ENCODE results near the gene SNAI1.
A peak's percentile ranks its signal among the peaks of the same experiment; 100 is the strongest.
"Not testable (repeated sequence)": the region's sequence is repeated elsewhere in the genome, so short reads cannot be mapped to it uniquely, and the experiment has no call there.

Gene SNAI1

GRCh38 chr20:49982346-49983122 is at the start of gene SNAI1:
SNAI1 (plus strand) TSS chr20:49982980; CDS start chr20:49983060, 80 bp downstream.
- peak; percentile 84 for DNase-seq

GRCh38 chr20:49935746-49936152 is 47.0 kb upstream of the SNAI1 start:
- no peak for DNase-seq

- DNase-seq: peak; percentile 91
Measured at GRCh38 chr20:49936153-49937026, 46.4 kb upstream of the SNAI1 start, which contains the start of gene RNF114. RNF114 (plus strand) TSS chr20:49936397; CDS start chr20:49936413, 16 bp downstream.

GRCh38 chr20:49937027-49937929 is 45.5 kb upstream of the SNAI1 start:
- no peak for DNase-seq

GRCh38 chr20:49938173-49939163 is 44.3 kb upstream of the SNAI1 start:
- peak; percentile 72 for DNase-seq

GRCh38 chr20:49941456-49941855 is 41.3 kb upstream of the SNAI1 start:
- no peak for DNase-seq

- no peak for DNase-seq
Measured at GRCh38 chr20:49942303-49942702, 40.5 kb upstream of the SNAI1 start.

GRCh38 chr20:49942942-49943341 is 39.8 kb upstream of the SNAI1 start:
- DNase-seq: no peak

GRCh38 chr20:49945306-49945700 is 37.5 kb upstream of the SNAI1 start:
- DNase-seq: no peak

GRCh38 chr20:49945701-49946477 is 36.9 kb upstream of the SNAI1 start:
- DNase-seq: no peak

- no peak for DNase-seq
Measured at GRCh38 chr20:49948178-49948577, 34.6 kb upstream of the SNAI1 start.

GRCh38 chr20:49948809-49949507 is 33.8 kb upstream of the SNAI1 start:
- DNase-seq: peak; percentile 96

GRCh38 chr20:49951151-49951550 is 31.6 kb upstream of the SNAI1 start:
- DNase-seq: peak; percentile 84

GRCh38 chr20:49955167-49955566 is 27.6 kb upstream of the SNAI1 start:
- DNase-seq: no peak

GRCh38 chr20:49955830-49956396 is 26.9 kb upstream of the SNAI1 start:
- DNase-seq: not testable (repeated sequence)

GRCh38 chr20:49956689-49957088 is 26.1 kb upstream of the SNAI1 start:
- no peak for DNase-seq

- DNase-seq: not testable (repeated sequence)
Measured at GRCh38 chr20:49957089-49957938, 25.5 kb upstream of the SNAI1 start.

- no peak for DNase-seq
Measured at GRCh38 chr20:49961413-49961812, 21.4 kb upstream of the SNAI1 start.

All from fibroblast of skin of right quadriceps (primary cell).